Measurements from ENCODE around the gene DUS2.
A peak's percentile ranks its signal among the peaks of the same experiment; 100 is the strongest.
"Not testable (repeated sequence)": the region's sequence is repeated elsewhere in the genome, so short reads cannot be mapped to it uniquely, and the experiment has no call there.

DUS2 gene

DNA sequence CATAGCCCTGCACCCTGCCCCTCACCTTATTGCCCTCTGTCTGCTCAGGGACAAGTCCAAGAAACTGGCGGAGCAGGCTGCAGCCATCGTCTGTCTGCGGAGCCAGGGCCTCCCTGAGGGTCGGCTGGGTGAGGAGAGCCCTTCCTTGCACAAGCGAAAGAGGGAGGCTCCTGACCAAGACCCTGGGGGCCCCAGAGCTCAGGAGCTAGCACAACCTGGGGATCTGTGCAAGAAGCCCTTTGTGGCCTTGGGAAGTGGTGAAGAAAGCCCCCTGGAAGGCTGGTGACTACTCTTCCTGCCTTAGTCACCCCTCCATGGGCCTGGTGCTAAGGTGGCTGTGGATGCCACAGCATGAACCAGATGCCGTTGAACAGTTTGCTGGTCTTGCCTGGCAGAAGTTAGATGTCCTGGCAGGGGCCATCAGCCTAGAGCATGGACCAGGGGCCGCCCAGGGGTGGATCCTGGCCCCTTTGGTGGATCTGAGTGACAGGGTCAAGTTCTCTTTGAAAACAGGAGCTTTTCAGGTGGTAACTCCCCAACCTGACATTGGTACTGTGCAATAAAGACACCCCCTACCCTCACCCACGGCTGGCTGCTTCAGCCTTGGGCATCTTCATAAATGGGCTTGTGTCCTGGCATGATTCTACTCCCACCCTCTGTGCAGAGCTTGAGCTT is 55.8 kb downstream of the DUS2 start:
- no peak for DNase-seq

GRCh38 chr16:68079376-68079625 is 56.2 kb downstream of the DUS2 start:
- no peak for DNase-seq

- DNase-seq = peak; percentile 89
Measured at GRCh38 chr16:68079626-68080344, 56.7 kb downstream of the DUS2 start.

GRCh38 chr16:68081861-68082628 is 59.0 kb downstream of the DUS2 start:
- DNase-seq = no peak

DNA sequence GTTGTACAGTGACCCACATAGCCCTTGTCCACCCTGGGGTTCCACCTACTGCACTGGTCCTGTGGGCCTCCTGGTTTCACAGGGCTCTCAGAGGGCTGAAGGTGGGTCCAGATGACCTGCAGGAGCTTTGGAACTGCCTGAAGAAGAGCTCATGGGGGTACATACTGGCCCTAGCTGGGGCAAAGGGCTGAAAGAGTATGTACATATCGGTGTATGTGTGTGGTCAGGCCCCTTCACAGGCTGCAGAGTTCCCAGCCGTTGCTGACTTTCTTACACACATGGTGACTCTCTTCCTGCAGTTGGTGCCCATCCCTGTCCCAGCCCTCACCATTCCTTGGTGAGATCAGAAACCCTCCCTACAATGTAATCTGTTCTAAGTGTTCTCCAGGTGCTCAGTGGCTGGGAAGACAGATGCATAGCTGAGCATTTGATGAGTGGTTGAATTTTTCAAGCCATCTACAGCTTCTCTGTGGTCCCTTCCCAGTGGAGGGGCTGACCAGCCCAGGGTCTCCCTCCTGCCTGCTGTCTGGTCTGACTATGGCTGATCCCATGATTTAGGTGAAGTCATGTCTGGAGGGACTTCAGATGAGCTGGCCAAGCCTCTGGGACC is 59.6 kb downstream of the DUS2 start:
- no peak for DNase-seq

DNA sequence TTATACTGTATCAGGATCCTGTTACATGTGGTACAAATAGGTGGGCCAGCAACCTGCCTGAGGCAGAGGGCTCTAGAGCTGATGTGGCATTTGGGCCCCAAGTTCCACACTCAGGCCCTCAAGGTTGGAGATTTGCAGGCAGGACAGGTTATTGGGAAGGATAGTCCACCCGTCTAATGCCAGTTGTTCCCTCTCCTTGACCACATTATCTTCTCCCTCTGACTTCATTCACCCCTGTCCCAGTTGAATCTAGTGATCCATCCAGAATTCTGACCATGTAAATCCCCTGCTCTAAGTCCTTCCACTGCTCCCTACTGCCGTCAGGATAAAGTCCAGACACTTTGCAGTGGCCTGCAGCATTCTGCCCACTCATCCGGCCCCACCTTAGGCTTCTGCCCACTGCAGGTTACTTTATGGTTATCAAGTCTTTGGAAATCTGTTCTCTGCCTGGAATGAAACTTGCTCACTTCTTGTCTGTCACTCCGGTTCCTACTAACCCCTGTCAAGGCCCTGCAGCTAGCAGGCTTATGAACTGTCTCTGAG is 60.2 kb downstream of the DUS2 start:
- no peak for DNase-seq

DNA sequence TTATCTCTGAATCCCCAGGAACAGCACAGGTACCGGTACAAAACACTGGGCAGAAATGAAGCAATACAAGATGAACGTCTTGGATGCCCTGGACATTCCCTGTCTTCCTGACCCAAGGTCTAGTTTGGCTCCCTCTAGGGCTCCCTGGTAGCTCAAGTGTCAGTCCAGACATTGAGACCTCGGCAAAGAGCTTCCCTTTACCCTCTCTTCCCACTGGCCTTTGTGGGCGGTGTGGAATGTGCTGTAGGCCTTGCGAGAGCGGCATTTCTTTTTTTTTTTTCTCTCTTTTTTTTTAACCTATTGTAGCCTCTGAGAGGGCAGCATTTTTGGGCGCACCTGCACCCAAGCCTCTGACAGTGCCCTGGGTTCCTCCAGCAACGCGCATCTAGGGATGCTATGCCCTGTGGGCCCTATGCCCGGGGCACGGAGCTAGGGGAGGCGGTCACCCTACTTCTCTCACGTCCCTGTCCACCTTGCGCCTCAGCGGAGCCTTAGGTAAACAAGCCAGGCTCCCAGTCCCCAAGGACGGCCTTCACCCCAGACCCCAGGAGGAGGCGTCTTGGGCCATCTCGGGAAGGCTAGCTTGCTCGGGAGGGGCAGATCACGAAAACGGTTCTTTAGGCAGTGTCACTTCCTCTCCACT is 60.9 kb downstream of the DUS2 start:
- DNase-seq = no peak

DNA sequence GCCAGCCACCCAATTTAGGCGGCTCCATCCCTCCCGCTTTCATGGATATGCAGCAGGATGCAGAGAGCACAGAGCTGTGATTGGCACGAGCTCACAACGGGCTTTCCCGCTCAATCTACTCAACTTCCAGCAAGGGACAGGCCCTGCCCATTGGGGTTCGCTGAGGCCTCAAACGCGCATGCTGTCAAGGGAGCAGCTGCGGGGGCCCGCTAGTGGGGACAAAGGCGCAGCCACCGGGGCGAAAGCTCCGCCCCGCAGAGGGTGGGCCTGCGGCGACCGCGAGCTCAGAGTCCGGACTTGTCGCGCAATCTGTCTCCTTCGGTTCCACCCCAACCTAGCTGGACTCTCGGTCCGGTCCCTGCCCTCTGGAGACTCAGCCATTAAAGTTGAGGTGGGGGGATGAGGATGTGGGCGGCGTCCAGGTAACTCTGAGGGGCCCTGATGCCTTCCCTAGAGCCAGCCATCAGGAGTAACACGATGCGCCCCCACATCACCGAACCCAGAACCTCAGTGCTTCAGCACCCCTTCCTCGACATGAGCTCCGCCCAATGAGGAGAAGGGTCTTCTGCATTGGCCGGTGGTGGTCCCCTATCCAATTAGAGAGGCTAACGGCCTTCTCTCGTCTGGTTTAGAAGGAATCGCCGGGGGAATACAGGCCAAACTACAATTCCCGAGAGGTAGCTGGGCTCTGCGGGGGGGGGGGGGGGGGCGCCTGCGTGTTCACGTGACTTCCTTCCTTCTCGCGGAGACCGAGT is 61.6 kb downstream of the DUS2 start:
- peak; percentile 84 for DNase-seq

GRCh38 chr16:68085259-68086071 is 62.4 kb downstream of the DUS2 start, which contains the start of gene NFATC3:
NFATC3 (plus strand) TSS chr16:68085370; CDS start chr16:68085682, 312 bp downstream.
- peak; percentile 99 for DNase-seq

DNA sequence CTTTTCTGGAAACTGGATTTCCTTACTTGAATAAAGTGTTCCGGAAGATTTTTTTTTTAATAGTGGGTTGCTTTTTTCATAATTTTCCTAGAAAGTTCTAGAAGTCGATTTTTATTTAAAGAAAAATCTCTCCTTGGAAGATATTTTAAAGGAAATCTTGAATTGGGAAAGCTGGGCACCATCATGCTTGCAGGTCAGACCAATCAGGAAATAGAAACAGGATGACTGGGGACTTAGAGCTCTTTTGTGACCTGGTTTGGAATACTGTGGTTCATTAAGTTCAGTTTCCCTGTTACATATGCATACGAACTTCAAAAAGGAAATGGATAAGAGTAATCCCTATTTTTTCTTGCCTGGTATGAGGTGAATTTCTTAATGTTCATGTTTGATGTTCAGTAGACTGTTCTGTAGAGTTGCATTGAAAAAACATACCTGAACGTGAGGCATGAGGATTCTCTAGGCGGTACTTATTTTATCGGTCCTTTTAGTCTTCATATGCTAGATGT is 63.3 kb downstream of the DUS2 start:
- DNase-seq = no peak

GRCh38 chr16:68086860-68087268 is 63.8 kb downstream of the DUS2 start:
- DNase-seq = no peak

DNA sequence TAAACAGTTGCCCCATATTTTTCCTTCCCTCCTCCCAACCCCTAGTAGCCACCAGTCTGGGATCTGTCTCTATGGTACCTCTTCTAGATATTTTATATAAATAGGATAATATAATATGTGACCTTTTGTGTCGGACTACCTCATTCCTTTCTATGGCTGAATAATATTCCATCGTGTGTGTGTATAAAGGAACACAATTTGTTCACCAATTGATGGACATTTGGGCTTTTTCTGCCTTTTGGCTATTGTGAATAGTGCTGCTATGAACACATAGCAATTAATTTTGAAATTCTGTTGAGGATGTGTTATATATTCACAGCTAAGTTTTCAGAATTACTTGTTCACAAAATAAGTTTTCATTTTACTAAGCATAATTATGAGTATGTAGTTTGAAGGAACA is 64.6 kb downstream of the DUS2 start:
- DNase-seq = no peak

DNA sequence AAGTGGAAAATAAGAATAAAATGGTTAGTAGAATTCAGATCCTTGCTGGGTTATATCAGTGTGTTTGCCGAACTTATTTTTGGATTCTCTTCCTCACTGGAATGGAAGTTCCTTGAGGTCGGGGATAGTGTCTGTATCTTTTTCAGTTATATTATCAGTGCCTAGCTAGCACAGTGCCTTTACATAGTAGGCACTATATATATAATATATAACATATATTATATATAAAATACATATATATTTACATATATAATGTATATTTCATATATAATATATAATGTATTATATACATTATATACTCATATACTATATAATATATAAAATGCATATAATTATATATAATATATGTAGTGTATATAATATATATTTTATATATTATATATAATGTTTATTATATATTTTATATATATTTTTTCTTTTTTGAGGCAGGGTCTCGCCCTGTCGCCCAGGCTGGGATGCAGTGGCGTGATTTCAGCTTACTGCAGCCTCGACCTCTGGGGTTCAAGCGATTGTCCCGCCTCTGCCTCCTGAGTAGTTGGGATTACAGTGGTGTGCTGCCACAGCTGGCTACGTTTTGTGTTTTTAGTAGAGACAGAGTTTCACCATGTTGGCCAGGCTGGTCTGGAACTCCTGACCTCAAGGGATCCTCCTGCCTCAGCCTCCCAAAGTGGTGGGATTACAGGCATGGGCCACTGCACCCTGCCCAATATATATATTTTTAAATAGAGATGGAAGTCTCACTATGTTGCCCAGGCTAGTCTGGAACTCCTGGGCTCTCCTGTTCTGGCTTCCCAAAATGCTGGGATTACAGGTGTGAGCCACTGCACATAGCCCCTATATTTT is 65.3 kb downstream of the DUS2 start:
- no peak for DNase-seq

DNA sequence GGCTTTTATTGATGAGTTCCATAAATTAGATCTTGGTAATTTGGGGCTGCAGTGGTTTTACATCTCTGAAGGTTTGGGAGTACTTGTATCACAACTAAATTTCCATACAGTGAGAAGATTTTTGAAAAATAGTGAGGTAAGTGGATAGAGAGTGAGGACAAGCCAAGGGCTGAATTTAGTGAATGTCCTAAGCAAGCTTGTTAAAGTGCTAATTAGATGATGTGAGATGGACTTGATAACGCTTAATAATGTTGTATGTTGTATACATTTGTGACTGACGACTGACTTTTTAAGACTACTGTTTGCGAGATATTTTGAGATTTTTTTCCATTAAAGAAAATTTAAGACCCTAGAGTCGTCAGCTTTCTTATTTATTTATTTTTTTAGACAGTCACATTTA is 66.0 kb downstream of the DUS2 start:
- DNase-seq = no peak

DNA sequence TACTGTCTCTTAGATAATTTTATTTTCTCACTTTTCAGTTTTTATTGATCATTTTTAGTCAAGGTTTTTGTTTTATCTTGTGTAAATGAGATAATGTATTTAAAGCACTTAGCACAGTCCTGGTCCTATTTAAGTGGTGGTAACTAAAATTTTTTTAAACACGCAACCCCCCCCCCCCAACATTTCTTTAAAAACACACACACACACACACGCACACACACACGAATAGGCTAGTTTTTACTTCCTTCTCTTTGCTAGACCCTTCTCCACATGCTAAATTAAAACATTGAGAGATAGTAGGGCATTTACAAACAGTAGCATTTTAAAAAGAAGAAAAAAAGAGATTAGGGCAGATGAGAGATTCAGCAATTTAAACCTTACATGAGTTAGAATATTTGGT is 67.0 kb downstream of the DUS2 start:
- no peak for DNase-seq

DNA sequence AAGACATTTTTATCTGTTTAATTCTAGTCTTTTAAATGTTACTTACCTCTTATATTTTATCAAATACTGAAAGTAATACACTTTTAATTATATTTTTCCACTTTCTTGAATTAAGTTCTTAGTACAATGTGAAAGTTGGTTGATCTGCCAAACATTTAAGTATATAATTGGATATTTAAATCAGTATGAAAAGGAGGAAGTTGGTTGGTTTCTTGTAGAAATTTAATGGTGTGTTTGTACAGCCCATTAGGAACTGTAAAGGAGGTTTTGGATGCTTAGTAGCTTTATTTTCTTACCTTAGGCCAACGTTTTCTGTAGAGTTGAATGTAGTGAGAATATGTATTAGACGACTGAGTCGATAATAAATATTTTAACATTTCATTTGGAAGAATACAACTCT is 67.4 kb downstream of the DUS2 start:
- no peak for DNase-seq

DNA sequence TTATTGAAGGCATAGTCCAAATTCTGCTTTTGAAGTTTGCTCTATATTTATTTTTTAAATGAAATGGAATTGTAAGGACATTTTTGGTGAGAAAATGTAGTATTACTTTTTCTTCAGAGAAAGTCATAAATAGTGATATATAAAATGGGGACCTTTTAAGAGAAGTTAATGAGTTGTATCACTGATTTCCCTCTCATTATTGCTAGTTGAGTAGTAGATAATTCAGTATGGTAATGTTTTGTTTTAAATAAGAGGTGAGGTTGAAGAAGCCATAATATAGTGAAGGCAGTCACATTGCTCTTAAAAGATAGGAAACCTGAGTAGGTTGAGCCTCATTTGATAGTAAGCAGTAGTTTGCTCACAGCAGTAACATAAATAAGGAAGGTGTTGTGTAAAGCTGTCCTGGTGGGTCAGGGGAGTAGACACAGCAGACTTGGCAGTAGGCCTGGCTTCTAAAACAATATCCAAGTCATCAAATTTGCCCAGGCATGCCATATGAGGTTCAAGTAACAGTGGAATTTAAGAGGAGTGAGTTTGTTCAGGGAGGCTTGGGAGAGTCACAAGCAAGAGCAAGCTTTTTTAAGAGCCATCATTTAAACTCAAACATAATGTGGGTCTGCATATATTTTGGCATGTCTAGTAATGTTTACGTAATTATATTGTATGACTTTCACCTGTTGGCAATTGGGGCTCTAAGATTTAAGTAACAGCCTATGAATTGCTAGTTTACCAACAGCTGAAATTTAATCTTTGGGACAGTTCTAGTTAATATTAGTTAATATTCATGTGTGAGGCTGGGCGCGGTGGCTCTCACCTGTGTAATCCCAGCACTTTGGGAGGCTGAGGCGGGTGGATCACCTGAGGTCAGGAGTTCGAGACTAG is 68.5 kb downstream of the DUS2 start:
- DNase-seq = no peak

- DNase-seq = not testable (repeated sequence)
Measured at GRCh38 chr16:68092275-68092674, 69.2 kb downstream of the DUS2 start.
